GM12878 (cell line): ENCODE results near the gene ANO2. TPM values are rescaled to one million over a fixed set of nuclear protein-coding genes. Genes with fewer than 3 reads are reported as not detected.

Experiments
- ATAC-seq: fragments of 200-7000 bp; cut with Tn5 transposase; 3 replicates; pipeline ENCODE4 v1.9.1; 2020; ENCODE audit warnings: mild to moderate bottlenecking, moderate library complexity
- BruUV-seq: library from RNA; stranded (reverse); fragments of 400-500 nt; replicated peaks from 2 replicates; lab custom pipeline; 2021; lab: Mats Ljungman, UMichigan
- CTCF ChIA-PET: fragments of 300-600 bp; sonication (Branson Sonifier 250); formaldehyde crosslinking; extraction: SDS; loops from one replicate; lab custom pipeline; 2021; ENCODE audit warnings: inconsistent platforms; lab: Yijun Ruan, JAX
- POLR2A ChIA-PET: fragments of 350-600 bp; formaldehyde crosslinking; extraction: SDS; loops from one replicate; lab custom pipeline; 2021; ENCODE audit warnings: inconsistent platforms; lab: Charles Lee
- RAD21 ChIA-PET: fragments of 300-600 bp; sonication (Branson Sonifier 250); formaldehyde crosslinking; loops from one replicate; lab custom pipeline; 2023; ENCODE audit warnings: antibody characterized with exemption; ENCODE audit not compliant: unreplicated experiment; lab: Charles Lee
- SMC1A ChIA-PET: fragments of 300-600 bp; sonication (Branson Sonifier 250); formaldehyde crosslinking; loops from one replicate; lab custom pipeline; 2023; ENCODE audit not compliant: unreplicated experiment, uncharacterized antibody; lab: Charles Lee
- DNase-seq: peaks from one replicate; pipeline ENCODE4 v3.0.0-alpha.2; 2011; ENCODE audit warnings: low read depth, low spot score
- FAIRE-seq: peaks from 3 replicates; lab custom pipeline; 2011; peaks lifted over from hg19 to GRCh38; lab: Jason Lieb, UNC
- H2AFZ ChIP-seq: 2 replicates; pipeline ENCODE4 v1.6.0; 2011; ENCODE audit warnings: low read depth, low read length, control low read depth; ENCODE audit not compliant: control insufficient read depth
- H3K27ac ChIP-seq: 2 replicates; pipeline ENCODE4 v1.5.1; 2011; ENCODE audit warnings: control low read depth; ENCODE audit not compliant: control insufficient read depth, insufficient read depth
- H3K27me3 ChIP-seq, 2 experiments: replicated peaks in 1 of 2; 2 replicates each; pipeline versions ENCODE4 v1.6.0 to v1.6.1; 2011; ENCODE audit warnings: low read length in 1 of 2; ENCODE audit not compliant: control insufficient read depth in 2 of 2, insufficient read depth in 2 of 2
- H3K36me3 ChIP-seq, 2 experiments: 2 replicates each; pipeline ENCODE4 v1.5.1; 2011; ENCODE audit warnings: low read length in 1 of 2; ENCODE audit not compliant: control insufficient read depth in 2 of 2, insufficient read depth in 2 of 2
- H3K4me1 ChIP-seq: 2 replicates; pipeline ENCODE4 v1.6.1; 2011; ENCODE audit warnings: mild to moderate bottlenecking, low read length, moderate library complexity, mixed read lengths; ENCODE audit not compliant: control insufficient read depth, insufficient read depth
- H3K4me2 ChIP-seq: 2 replicates; pipeline ENCODE4 v1.6.0; 2011; ENCODE audit warnings: control low read depth; ENCODE audit not compliant: control insufficient read depth, insufficient read depth
- H3K4me3 ChIP-seq: fragments of 200-600 bp; sonication (generic); 2 replicates; pipeline ENCODE4 v1.5.1; 2016
- H3K79me2 ChIP-seq: 2 replicates; pipeline ENCODE4 v1.6.0; 2011; ENCODE audit warnings: low read length; ENCODE audit not compliant: control insufficient read depth, insufficient read depth
- H3K9ac ChIP-seq: 2 replicates; pipeline ENCODE4 v1.8.0; 2011; ENCODE audit warnings: low read length, control low read depth, mixed read lengths; ENCODE audit not compliant: control insufficient read depth, insufficient read depth
- H3K9me3 ChIP-seq: replicated peaks from 3 replicates; pipeline ENCODE4 v1.5.1; 2011; ENCODE audit warnings: mild to moderate bottlenecking, low read length; ENCODE audit not compliant: control insufficient read depth, insufficient read depth
- H4K20me1 ChIP-seq: 2 replicates; pipeline ENCODE4 v1.6.0; 2011; ENCODE audit not compliant: control insufficient read depth, insufficient read depth
- ASH2L ChIP-seq: fragments of 300-600, 200-600 bp; sonication (generic); IDR thresholded peaks from 2 replicates; pipeline ENCODE4 v1.6.1; 2017; ENCODE audit warnings: low read depth, mild to moderate bottlenecking, borderline replicate concordance
- BMI1 ChIP-seq: fragments of 450-650 bp; IDR thresholded peaks from 2 replicates; pipeline ENCODE4 v1.6.1; 2016; ENCODE audit warnings: mild to moderate bottlenecking, moderate library complexity, borderline replicate concordance
- CBFB ChIP-seq: IDR thresholded peaks from 2 replicates; pipeline ENCODE4 v1.6.1; 2016; ENCODE audit warnings: antibody characterized with exemption, low read depth
- PBX3 ChIP-seq: IDR thresholded peaks from 2 replicates; pipeline ENCODE4 v1.6.1; 2011; ENCODE audit warnings: mild to moderate bottlenecking, low read depth, low read length, moderate library complexity; ENCODE audit not compliant: insufficient replicate concordance
- RAD51 ChIP-seq: fragments of 450-650 bp; IDR thresholded peaks from 2 replicates; pipeline ENCODE4 v1.6.1; 2016; ENCODE audit warnings: moderate library complexity, mild to moderate bottlenecking, inconsistent platforms
- ZBTB33 ChIP-seq: fragments of 450-650 bp; IDR thresholded peaks from 2 replicates; pipeline ENCODE4 v1.6.1; 2017; ENCODE audit warnings: mild to moderate bottlenecking
- ZNF622 ChIP-seq: fragments of 450-650 bp; IDR thresholded peaks from 2 replicates; pipeline ENCODE4 v1.6.1; 2017; ENCODE audit warnings: mild to moderate bottlenecking, inconsistent platforms
- WGBS: methylation state at CpG from one replicate; pipeline ENCODE4 v1.1.6; 2016; ENCODE audit warnings: low lambda C conversion rate; ENCODE audit not compliant: insufficient replicate concordance, insufficient coverage; ENCODE audit errors: missing lambda C conversion rate; 5-methylcytosine and 5-hydroxymethylcytosine counted together
- in situ Hi-C: fragments of 300-500 bp; cut with MboI; formaldehyde crosslinking; loops from 9 replicates; pipeline ENCODE4 v1.14.3; 2018; ENCODE audit warnings: mixed read lengths
- intact Hi-C: fragments of 100-400 bp; cut with micrococcal nuclease; formaldehyde crosslinking; loops from one replicate; pipeline ENCODE4 v1.14.2; 2022; ENCODE audit not compliant: unreplicated experiment
- polyA plus RNA-seq, 11 experiments: library from polyadenylated mRNA; depleted of rRNA in 4 of 11; unstranded in 6 of 11; stranded (reverse) in 5 of 11; fragments of >200 nt; fragmentation: Nextera tagmentation in 4 of 11; fragmentation: Illumina TruSeq in 1 of 11; extraction: Ambion mirVana in 4 of 11; extraction: Trizol in 1 of 11; gene quantifications; 1 replicate in 1 of 11; 2 replicates in 10 of 11; pipeline versions ENCODE4 v1.2.1 to v1.2.3, GENCODE V29; 2011 to 2016; ENCODE audit warnings: inconsistent platforms in 2 of 11, missing spikeins in 2 of 11, low read depth in 1 of 11
- total RNA-seq, 4 experiments: library from RNA; depleted of rRNA in 3 of 4; stranded (reverse); fragments of >200 nt in 3 of 4; fragmentation: Illumina TruSeq in 1 of 4; extraction: Trizol in 1 of 4; gene quantifications; 2 replicates each; pipeline versions ENCODE4 v1.2.1 to v1.2.3, GENCODE V29; 2013 to 2021

The ANO2 gene
- total and polyA plus RNA-seq, 10 of the 15 experiments (the other 5 are each of a cell fraction or from before 2014, with no cell fraction given), result not detected

GRCh38 chr12:5626151-5626550 lies 318.9 kb downstream of the ANO2 start:
- ChIA-PET CTCF (no interaction called here), RAD21 (no interaction called here), POLR2A (no interaction called here), SMC1A (no interaction called here)
- ATAC-seq (no peak), DNase-seq (no peak), FAIRE-seq (no peak)
- no peaks in the 10 kb centered on the region for H3K79me2 ChIP-seq
- 28% methylated on average over 7 of the region's 7 CpGs for WGBS
- no peak overlapping the region for H3K4me2 ChIP-seq
- H3K4me1 ChIP-seq, result no peaks in the 10 kb centered on the region
- no peaks in the 10 kb centered on the region; a peak in 1 of 4 replicates for H3K27me3 ChIP-seq
- no TSS peak for BruUV-seq
- H2AFZ ChIP-seq, result no peak overlapping the region
- no peak overlapping the region for H3K4me3 ChIP-seq
- in situ Hi-C loops, result no loop called here
- no peak overlapping the region for H3K27ac ChIP-seq
- no peaks in the 10 kb centered on the region for H4K20me1 ChIP-seq
- H3K9me3 ChIP-seq, result no peaks in the 10 kb centered on the region
- no peaks in the 10 kb centered on the region for H3K36me3 ChIP-seq
- intact Hi-C loops, result no loop called here
- TF ChIP-seq ZBTB33, result no peak
- TF ChIP-seq ZNF622, result no peak
- TF ChIP-seq PBX3, result no peak
- TF ChIP-seq BMI1, result no peak
- no peak for TF ChIP-seq CBFB
- no peak for TF ChIP-seq ASH2L
- no peak for TF ChIP-seq RAD51
- no peak overlapping the region for H3K9ac ChIP-seq
